GM21528 (cell line): ENCODE results near the gene DCXR.
"Not testable (repeated sequence)": the region's sequence is repeated elsewhere in the genome, so short reads cannot be mapped to it uniquely, and the experiment has no call there.

Experiments used
- ATAC-seq: cut with Tn5 transposase; IDR thresholded peaks from one replicate; pipeline ENCODE4 v1.9.1; 2021; ENCODE audit warnings: mild to moderate bottlenecking, moderate library complexity; ENCODE audit not compliant: unreplicated experiment, low FRiP score

DCXR gene

GRCh38 chr17:82045936-82046484 is 8.5 kb upstream of the DCXR start:
- ATAC-seq = no peak

DNA sequence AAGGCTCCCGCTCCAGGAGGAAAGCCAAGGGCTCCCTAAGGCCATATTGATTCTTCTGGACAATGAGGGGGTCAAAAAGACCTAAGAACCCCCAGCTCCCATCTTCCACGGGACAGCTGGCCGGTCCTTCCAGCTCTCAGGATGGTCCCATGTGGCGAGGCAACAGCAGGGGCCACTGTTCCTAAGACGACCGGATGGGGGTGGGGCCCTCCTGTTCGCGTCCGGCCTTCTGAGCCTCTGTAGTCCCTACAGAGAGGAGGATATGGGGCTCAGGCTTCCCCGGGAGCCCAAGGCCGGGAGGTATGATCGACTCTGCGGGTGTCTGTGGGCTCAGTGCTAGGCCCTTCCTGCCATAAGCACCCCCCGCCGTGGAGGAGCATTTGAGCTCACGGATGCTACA is 6.0 kb upstream of the DCXR start:
- ATAC-seq = no peak

- ATAC-seq = no peak
Measured at GRCh38 chr17:82042649-82043048, 5.2 kb upstream of the DCXR start.

DNA sequence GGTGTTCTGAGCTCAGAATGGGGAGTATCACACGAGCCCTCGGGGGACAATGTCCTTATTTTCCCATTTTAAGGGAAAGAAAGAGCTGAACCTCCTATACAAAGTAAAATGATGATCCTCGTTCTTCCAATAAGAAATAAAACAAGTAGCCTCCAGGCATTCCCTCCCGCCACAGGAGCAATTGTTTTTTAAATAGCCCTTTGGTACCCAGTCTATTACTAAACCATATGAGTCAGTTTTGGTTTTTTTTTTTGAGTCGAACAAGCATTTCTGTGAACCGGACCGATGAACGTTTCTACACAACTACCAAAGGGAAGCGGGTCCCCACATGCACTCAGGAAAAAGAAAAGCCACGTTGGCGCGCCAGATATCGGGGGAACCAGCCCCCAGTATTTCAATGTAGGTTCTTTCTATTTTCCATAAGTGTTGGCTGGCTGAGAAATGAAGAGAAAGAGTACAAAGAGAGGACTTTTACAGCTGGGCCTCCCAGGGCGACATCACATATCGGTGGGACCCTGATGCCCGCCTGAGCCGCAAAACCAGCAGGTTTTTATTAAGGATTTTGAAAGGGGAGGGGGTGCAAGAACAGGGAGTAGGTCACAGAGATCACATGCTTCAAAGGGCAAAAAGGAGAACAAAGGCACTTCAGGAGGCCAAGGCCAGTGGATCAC is 3.8 kb upstream of the DCXR start:
- no peak for ATAC-seq

- no peak for ATAC-seq
Measured at GRCh38 chr17:82039695-82040299, 2.3 kb upstream of the DCXR start.

DNA sequence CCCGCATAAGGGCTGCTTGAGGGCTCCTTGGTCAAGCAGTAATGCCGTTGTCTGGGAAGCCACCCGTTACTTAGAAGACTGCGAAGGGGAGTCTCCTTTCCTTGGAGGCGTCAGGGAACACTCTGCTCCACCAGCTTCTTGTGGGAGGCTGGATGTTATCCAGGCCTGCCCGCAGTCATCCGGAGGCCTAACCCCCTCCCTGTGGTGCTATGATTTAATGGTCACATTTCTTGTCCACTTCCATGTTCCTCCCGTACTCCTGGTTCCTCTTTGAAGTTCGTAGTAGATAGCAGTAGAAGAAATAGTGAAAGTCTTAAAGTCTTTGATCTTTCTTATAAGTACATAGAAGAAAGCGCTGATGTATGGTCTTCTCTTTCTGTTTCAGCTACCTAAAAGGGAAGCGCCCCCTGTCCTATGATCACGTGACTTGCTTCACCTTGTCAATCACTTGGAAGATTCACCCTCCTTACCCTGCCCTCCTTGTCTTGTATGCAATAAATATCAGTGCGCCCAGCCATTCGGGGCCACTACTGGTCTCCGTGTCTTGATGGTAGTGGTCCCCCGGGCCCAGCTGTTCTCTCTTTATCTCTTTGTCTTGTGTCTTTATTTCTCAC is 1.4 kb upstream of the DCXR start:
- not testable (repeated sequence) for ATAC-seq

DNA sequence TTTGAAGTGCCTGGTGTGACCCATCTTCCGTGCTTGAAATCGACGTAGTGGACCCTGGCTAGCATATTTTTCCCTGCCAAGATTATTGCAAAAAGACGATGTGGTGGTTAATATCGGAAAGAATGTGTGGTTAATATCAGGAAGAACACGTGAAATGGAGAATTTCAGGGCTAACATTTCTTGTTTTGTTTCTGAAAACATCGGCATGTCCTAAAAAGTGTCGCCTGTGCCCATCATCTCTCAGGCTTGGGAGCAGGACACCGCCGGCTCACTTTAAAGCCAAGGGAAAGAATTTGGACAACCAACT is 345 bp upstream of the DCXR start:
- no peak for ATAC-seq

GRCh38 chr17:82036634-82037091 is 834 bp downstream of the DCXR start:
- ATAC-seq = no peak

GRCh38 chr17:82035956-82036633 is 1.4 kb downstream of the DCXR start:
- no peak for ATAC-seq

DNA sequence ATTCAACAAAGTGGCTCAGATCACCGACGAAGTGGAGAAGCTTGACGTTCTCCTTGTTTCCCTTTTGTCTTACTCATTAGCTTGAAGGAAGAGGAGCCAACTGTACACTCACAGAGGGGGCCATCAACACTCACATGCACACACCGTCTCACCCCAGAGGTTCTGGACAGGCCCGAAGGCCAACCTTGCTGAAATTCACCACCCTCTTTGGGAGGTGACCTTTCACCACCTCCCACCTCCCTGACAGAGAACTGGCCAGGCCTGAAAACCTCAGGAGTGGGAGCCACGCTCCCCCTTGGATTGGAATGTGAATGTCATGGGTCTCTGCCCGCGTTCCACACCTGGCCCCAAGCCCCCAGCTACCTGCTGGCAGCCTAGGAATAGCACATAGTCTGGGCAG is 2.0 kb downstream of the DCXR start:
- no peak for ATAC-seq

GRCh38 chr17:82034371-82035011 is 3.0 kb downstream of the DCXR start:
- no peak for ATAC-seq

DNA sequence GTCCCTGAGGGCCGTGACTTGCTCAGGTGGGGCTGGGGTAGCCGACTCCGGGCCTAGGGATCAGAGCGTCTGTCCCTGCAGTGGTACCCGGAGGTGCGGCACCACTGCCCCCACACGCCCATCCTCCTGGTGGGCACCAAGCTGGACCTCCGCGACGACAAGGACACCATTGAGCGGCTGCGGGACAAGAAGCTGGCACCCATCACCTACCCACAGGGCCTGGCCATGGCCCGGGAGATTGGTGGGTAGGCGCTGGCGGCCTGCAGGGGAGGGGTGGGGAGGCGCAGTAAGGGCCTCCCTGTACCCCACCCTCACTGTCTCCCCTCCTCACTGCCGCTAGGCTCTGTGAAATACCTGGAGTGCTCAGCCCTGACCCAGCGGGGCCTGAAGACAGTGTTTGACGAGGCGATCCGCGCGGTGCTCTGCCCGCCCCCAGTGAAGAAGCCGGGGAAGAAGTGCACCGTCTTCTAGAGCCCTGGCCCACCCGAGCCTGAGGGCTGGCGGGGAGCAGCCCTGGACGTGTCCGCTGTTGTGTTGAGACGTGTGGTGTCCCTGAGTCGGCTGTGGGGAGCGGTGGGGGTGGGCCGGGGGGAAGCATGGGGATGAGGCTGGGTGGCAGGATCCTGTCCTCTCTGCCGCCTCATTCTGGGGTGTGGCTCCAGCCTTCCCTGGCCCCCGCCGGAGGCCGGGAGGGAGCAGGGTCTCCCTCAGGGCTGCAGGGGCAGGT is 4.0 kb downstream of the DCXR start:
- ATAC-seq = no peak

GRCh38 chr17:82031885-82032627 is 5.4 kb downstream of the DCXR start:
- ATAC-seq = no peak

DNA sequence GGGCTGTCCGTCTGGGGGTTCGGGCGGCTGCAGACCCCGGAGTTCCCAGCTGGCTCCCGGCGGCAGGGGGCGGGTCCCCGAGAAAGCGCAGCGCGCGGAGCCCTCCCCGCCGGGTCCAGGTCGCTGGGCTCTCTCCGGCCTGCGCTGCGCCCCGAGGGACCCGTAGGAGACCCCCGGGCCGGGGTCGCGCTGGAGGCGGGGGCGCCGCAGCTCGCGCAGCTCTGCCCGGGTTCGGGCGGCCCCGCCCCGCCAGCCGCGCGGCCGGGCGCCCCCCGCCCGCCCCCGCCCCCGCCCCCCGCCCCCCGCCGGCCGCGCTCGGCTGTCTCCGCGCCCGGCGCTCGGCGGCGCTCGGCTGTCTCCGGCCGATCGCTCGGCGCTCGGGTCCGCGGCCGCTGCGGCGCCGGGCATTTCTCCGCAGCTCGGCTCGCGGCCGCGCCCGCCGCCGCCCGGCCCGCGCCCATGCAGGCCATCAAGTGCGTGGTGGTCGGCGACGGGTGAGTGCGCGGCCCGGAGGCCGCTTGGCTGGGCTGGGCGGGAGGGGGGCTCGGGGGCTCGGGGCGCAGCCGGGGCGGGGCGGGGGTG is 6.1 kb downstream of the DCXR start, which contains the start of gene RAC3:
RAC3 (plus strand) TSS at position 376 of the 582 bp plus-strand sequence; CDS start at position 460, 84 bp downstream.
- no peak for ATAC-seq

DNA sequence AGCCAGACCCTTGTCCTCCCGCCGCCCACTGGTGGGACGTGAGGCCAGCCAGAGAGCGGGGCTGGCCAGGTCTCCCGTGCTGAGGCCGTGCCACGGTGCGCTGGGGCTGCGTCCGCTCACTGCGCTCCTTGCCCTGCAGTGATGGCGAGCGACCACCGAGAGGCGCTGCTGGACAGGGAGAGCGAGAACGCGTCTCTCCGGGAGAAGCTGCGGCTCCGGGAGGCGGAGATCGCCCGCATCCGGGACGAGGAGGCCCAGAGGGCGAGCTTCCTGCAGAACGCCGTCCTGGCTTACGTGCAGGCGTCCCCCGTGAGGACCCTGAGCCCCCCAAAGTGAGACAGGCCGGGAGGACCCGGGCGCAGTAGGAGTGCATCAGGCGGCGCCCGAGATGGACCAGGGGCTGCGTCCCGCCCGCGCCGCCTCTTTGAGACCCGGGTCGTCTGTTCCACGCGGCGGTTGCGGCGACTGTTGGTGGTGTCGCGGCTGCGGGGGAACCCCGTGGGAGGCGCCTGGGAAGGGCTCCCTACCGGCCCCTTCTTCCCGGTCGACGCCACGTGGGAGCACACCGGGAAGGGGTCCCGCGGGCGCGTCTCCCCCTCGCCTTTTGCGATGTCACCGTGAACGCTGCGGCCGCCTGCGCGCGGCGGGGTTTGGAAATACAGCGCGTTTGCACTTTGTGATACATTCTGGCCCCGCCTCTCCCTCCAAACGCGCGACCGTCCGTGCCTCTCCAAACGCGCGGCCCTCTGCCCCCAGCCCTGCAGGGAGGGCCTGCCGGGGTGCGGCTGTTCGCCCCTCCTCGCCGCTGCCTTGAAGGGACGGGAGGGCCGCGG is 6.8 kb downstream of the DCXR start:
- ATAC-seq = no peak

DNA sequence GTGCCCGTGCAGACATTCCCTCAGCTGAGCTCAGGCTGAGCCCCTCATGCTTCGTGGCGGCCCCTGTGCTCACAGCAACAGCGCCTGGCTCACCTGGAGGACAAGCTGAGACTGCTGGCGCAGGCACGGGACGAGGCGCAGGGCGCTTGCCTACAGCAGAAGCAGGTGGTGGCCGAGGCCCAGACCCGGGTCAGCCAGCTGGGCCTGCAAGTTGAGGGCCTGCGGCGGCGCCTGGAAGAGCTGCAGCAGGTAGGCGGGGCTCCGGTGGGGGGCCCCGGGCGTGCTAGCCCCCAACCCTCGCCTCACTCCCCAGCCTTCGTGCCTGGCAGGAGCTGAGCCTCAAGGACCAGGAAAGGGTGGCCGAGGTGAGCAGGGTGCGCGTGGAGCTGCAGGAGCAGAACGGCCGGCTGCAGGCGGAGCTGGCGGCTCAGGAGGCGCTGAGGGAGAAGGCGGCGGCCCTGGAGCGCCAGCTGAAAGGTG is 7.5 kb downstream of the DCXR start:
- no peak for ATAC-seq

GRCh38 chr17:82029391-82029790 is 8.1 kb downstream of the DCXR start:
- no peak for ATAC-seq

GRCh38 chr17:82028966-82029365 is 8.5 kb downstream of the DCXR start:
- no peak for ATAC-seq
